Left hindlimb (tissue), 1 donor: ENCODE results near the gene COL16A1.
A peak's percentile ranks its signal among the peaks of the same experiment; 100 is the strongest.

Experiments
- DNase-seq: peaks from one replicate; pipeline ENCODE4 v3.0.0-alpha.2; 2018

The COL16A1 gene

GRCh38 chr1:31645274-31645568, 58.6 kb downstream of the COL16A1 start:
- no peak for DNase-seq

- peak; percentile 99 for DNase-seq
These were observed 59.1 kb downstream of the COL16A1 start, which contains the start of gene PEF1 for GRCh38 chr1:31644560-31645273. Gene PEF1 (minus strand): TSS chr1:31644876. CDS start chr1:31644864, 12 bp downstream.

- DNase-seq, result no peak
These were observed 59.7 kb downstream of the COL16A1 start for GRCh38 chr1:31643976-31644559.

- no peak for DNase-seq
These were observed 60.9 kb downstream of the COL16A1 start for GRCh38 chr1:31642897-31643296.

- DNase-seq, result no peak
These were observed 61.5 kb downstream of the COL16A1 start for GRCh38 chr1:31642366-31642765.

- no peak for DNase-seq
These were observed 62.9 kb downstream of the COL16A1 start for GRCh38 chr1:31640964-31641363.

- no peak for DNase-seq
These were observed 63.6 kb downstream of the COL16A1 start for GRCh38 chr1:31640179-31640578.

GRCh38 chr1:31639543-31639942, 64.3 kb downstream of the COL16A1 start:
- DNase-seq, result no peak

GRCh38 chr1:31637915-31638673, 65.7 kb downstream of the COL16A1 start:
- no peak for DNase-seq

GRCh38 chr1:31633117-31633516, 70.7 kb downstream of the COL16A1 start:
- no peak for DNase-seq

- DNase-seq, result no peak
These were observed 71.2 kb downstream of the COL16A1 start for GRCh38 chr1:31632649-31633048.

- no peak for DNase-seq
These were observed 74.8 kb downstream of the COL16A1 start for GRCh38 chr1:31628931-31629556.

GRCh38 chr1:31627930-31628559, 75.8 kb downstream of the COL16A1 start:
- no peak for DNase-seq

GRCh38 chr1:31627301-31627929, 76.4 kb downstream of the COL16A1 start:
- no peak for DNase-seq

GRCh38 chr1:31626223-31627207, 77.3 kb downstream of the COL16A1 start:
- DNase-seq, result no peak

- DNase-seq, result no peak
These were observed 78.1 kb downstream of the COL16A1 start for GRCh38 chr1:31625561-31626222.

GRCh38 chr1:31624731-31625514, 78.9 kb downstream of the COL16A1 start:
- DNase-seq, result no peak

GRCh38 chr1:31624309-31624708, 79.5 kb downstream of the COL16A1 start:
- DNase-seq, result no peak

GRCh38 chr1:31623365-31623764, 80.5 kb downstream of the COL16A1 start:
- DNase-seq, result no peak
